ENCODE measurements around the gene ACLY. TPM values are rescaled to one million over a fixed set of nuclear protein-coding genes. Genes with fewer than 3 reads are reported as not detected.

The ACLY gene
- total RNA-seq, result 107 and 165 TPM in 2 replicates
- polyA plus RNA-seq (2012), result 124 TPM

DNA sequence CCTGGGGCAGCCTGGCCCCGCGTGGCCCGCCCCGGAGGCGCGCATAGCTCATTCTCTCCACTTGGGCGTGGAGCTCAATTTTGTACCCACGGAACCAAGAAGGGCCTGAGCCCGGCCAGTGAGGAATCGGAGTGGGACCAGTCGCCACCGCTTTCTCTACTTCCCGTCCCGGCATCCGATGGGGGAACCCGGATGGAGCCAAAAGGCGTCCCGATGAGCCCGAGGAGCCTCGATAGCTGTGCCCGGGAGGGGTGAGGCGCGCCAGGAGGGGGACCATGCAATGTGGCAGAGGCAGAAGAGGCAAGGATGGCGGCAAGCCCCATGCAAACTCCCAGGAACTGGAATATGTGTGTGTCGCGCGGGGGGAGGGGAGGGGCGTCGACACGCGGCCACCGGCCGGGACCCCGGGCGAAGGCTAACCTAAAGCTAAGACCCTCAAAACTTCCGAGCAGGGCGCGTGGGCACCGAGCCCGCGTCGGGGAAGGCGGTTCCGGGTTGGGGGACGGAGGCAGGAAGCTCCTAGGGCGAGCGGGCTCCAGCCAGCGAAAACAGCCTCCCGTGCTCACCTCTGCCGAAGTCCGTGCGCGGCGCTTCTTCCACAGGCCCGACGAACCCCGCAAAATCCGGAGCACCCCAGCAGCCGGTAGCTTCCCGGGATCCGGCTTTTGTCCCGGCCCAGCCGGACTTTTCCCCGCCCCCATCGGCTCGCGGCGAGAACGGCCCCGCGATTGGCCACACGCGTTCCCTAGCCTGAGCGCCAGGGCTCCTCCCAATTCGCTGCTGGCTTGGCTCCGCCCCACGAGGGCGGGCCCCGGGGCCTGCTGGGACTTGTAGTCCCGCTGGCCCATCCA lies at the start of gene ACLY:
TSS of gene ACLY (minus strand) at position 638 of the 851 bp plus-strand sequence. CDS start 5,078 bp downstream, outside the sequence.
- peak; percentile 98 for DNase-seq (ENCODE audit: low read depth)

DNA sequence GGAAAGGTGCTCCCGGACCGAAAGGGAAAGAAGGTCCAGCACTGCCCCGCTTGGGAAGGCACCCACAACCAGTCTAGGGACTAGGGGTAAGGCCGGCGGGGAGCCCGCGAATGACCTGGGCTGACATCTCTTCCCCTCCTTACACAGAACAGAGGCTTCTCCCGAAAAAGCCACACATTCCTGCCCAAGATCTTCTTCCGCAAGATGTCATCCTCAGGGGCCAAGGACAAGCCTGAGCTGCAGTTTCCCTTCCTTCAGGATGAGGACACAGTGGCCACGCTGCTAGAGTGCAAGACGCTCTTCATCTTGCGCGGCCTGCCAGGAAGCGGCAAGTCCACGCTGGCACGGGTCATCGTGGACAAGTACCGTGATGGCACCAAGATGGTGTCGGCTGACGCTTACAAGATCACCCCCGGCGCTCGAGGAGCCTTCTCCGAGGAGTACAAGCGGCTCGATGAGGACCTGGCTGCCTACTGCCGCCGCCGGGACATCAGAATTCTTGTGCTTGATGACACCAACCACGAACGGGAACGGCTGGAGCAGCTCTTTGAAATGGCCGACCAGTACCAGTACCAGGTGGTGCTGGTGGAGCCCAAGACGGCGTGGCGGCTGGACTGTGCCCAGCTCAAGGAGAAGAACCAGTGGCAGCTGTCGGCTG lies 49.3 kb upstream of the ACLY start:
- DNase-seq (ENCODE audit: low read depth), result no peak

DNA sequence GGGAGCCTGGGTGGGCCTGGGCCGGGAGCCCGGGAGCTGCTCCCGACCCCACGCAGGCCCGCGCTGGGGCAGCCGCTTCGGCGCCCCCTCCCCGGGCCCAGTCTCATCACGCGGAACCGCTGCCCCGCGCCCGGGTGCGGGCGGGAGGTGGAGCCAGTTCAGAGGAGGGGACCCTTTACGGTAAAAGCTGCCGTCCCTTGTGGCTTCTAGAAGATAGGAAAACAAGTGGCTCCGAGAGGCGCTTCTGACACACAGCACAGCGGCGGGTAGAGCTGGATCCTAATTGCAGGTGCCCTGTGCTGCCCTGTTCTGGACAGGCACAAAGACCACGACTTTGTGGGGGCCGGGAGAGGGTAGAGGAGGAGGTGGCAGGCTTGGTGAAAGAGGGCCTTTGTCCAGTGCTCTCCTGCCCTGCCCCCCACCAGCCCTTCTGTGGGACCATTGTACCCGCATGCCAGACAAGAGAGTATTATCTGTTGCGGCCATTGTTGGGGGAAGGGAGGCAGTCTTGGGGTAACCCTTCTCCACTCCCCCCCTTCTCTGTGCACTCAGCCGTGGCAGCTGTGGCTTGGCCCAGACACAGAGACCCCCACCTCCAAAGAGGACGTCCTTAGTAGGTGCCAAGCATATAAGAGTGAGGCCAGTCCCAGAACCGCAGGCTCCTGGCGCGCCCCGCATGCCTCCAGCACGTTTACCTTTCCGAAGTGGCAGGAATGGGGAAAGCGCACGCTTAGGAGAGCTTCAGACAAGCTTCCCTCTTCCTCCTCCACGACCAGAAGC lies 48.6 kb upstream of the ACLY start:
- DNase-seq (ENCODE audit: low read depth), result peak; percentile 30

DNA sequence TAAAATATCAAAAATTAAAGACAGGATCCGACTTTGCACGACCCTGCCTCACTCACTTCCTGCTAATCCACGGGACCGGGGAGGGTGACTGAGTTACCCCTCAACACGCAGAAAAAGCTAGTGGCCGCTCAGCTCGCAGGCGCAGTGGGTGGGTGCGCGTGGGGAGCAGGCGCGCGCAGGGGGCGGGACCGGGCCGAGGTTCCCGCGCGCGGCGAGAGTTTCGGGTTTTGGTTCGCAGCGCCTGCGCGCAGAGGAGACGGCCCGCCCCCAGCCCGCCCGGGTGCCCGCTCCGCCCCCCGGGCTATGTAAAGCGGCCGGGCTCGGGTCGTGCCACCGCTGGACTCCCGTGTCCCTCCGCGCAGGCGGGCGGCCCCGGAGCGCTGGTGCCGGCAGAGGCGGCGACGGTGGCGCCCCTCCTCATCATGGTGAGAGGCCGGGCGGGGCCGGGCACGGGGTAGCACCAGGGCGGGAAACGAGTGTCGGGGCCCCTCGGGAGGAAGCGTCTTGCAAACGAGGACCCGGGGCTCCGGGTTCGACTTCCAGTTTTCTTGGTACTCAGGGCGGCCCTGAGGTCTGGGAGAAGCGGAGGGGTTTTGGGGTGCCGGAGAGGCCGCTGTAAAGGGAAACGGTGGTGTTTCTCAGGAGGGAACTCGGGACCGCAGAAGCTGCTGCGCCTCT lies 47.9 kb upstream of the ACLY start, which contains the start of gene CNP:
TSS of gene CNP (plus strand) at position 333 of the 678 bp plus-strand sequence. CDS start at position 423, 90 bp downstream.
- peak; percentile 92 for DNase-seq (ENCODE audit: low read depth)

DNA sequence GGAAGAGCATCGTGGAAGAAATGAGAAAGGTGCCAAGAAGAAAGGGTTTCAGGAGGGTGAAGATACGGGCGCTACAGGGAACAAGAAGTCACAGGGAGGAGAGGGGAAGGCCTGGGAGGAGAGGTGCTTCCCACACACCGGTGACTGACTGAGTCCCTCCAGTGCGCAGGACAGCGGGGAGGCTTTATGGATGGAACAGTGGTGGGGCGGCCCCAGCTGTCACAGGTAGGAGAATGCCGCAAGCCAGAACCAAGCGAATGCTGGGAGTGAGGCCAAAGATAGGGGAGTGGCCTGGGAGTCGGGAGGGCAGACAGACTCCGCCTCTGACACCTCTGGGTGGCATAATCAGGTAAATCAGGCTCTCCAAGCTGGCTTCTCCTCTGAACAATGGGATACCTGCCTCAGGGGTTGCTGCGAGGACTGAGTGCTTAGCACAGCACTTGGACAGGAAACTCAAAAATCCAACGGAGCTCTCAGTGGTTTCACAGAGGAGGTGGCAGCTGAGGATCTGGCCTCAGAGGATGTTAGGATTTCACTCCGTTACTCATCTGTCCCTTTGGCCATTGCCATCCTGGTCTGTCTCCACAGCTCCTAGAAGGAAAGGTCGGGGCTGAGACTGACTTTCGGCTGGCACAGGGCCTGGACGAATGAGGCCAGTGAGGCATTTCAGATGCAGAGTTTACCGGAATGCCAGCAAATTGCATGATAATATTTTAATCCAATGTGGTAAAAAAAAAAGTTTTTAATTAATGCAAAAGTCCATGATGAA lies 47.1 kb upstream of the ACLY start:
- peak; percentile 63 for DNase-seq (ENCODE audit: low read depth)

DNA sequence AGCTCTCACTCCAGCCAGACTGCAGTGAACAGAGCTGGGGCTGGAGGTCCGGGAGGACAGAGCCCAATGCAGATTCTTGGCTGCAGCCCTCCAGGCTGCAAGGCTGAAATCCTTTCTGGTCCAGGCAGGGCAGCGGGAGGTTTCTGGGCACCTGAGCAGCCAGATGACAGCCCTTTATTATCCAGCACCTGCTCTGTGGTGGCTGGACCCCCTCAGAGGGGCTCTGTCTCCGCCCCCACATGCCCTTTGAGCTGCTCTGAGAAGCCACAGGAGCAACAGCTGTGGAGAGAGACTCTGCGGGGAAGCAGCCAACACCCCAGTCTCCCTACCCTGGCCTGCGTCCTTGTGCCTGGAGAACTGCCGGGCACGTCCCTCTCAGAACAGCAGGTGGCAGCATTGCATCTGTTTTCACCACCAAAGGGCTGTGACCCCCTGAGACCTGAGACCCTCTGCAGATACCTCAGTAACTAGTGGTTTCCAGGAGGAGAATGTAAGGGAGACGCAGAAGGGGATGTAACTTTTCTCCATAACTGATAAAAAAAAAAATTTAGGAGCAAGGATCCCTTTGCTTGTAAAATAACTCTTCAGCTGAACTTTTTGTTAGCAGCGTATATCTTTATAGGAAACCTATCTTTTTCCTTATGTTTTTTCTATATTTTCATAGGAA lies 44.1 kb upstream of the ACLY start:
- peak; percentile 97 for DNase-seq (ENCODE audit: low read depth)

DNA sequence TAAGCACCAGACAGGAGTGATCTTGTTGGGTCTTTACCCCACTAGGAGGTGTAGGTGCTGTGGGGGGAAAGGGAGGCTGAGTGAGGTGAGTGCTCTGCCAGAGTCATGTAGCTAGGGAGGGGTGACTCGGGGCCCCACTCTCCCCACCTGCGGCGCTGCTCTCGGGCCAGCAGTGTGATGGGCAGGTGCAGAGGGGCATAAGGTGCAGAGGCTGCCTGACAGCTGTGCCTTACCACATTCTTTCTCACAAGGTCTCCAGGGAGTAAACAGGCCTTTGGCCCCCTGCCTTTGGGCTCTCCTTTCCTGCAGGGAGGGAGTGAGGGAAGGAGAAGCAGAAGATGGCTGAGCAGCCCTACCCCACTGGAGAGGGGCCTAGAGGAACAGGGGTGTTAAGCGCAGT lies 43.4 kb upstream of the ACLY start:
- DNase-seq (ENCODE audit: low read depth), result peak; percentile 49

DNA sequence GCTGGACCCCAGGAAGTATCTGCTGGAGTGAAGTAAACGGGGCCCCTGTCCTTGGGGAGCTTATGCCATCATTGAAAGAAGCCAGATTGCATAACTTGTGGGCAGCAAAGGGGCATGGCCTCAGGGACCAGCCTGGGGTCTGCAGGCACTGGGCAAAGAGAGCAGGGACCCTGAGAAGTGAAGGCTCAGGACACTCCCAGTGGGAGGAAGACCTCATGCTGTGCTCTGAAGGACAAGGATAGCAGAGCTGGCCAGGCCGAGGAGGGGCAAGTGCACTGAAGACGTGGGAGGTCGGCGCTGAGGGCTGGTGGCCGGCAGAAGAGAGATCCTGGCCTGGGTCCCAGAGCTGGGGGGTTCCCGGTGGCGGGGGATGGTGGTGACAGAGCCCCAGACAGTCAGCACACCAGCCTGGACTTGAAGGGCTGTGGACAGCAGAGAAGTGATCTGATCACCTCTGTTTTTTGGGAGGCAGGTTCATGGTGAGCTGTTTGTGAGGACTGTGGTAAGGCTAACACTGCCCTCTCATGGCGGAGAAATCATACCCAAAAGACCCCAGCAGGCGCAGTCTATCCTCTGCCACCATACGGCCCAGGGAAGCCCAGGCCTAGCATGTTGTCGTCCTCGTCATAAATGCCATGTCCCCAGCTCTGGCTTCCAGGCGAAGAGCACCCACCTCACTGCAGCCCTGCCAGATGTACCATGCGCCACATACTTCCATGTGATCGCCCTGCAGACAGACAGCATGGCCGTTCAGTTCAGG lies 40.8 kb upstream of the ACLY start:
- peak; percentile 40 for DNase-seq (ENCODE audit: low read depth)

DNA sequence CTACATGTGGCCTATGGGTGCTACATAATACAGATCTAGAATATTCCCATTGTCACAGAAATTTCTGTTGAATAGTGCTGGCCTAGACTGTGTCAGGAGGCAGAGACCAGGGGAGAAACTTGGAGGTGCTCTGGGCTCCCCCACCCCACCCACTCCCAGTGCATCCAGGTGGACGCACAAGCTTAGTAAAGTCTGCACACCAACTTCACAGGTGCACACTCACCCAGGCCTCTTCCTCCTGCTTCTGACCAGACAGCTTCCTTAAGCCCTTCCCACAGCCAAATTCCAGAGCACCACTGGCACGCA lies 40.2 kb upstream of the ACLY start:
- DNase-seq (ENCODE audit: low read depth), result no peak

DNA sequence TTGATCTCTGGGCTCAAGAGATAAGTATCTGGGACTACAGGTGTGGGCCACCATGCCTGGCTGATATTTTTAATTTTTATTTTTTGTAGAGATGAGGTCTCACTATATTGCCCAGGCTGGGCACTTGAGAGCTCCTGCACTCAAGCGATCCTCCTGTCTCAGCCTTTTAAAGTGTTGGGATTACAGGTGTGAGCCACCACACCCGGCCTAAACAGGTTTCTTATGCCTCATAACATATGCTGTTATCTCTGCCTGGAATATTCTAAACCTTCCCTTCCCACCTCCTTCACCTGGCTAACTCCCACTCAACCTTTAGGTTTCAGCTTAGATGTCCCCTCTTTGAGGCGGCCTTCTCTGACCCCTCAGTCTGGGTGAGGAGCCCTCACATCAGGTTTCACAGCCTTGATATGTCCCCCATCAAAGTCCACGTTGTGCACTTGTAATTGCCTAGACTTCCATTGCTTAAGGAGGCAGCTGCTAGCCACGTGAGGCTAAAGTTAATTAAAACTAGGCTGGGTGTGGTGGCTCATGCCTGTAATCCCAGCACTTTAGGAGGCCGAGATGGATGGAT lies 39.2 kb upstream of the ACLY start:
- DNase-seq (ENCODE audit: low read depth), result no peak

DNA sequence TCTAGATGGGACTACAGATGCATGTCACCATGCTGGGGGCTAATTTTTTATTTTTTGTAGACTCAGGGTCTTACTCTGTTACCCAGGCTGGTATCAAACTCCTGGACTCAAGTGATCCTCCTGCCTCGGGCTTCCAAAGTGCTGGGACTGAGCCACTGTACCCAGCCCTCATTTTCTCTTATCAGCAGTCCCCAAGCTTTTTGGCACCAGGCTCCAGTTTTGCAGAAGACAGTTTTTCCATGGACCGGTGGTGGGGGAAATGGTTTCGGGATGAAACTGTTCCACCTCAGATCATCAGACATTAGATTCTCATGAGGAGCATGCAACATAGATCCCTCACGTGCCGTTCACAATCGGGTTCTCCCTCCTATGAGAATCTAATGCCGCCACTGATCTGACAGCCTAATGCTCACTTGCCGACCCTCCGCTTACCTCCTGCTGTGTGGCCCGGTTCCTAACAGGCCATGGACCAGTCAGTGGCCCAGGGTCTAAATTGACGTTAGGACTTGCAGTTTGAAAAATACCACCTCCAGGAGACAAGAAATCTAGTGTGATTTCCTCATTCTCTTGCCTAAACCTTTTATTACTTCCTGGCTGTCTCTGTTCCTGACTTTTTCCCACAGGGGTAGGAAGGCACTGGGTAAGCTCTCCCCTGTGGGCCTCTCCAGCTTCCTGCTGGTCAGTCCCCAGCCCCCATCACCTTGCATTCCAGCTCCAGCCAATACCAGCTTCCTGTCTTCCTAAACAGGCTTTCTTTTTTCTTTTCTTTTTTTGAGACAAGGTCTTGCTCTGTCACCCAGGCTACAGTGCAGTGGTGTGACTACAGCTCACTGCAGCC lies 38.5 kb upstream of the ACLY start:
- no peak for DNase-seq (ENCODE audit: low read depth)

DNA sequence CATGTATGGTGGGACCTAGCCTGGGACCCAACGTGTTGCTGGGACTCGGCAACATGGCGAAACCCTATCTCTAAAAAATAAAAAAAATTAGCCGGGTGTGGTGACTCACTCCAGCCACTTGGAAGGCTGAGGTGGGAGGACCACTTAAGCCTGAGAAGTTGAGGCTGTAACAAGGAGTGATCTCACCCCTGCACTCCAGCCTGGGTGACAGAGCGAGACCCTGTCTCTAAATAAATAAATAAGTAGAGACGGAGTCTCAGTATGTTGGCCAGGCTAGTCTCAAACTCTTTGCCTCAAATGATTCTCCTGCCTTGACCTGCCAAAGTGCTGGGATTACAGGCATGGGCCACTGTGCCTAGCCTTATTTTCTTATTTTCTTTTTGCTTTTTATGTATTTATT lies 37.8 kb upstream of the ACLY start:
- DNase-seq (ENCODE audit: low read depth), result no peak

DNA sequence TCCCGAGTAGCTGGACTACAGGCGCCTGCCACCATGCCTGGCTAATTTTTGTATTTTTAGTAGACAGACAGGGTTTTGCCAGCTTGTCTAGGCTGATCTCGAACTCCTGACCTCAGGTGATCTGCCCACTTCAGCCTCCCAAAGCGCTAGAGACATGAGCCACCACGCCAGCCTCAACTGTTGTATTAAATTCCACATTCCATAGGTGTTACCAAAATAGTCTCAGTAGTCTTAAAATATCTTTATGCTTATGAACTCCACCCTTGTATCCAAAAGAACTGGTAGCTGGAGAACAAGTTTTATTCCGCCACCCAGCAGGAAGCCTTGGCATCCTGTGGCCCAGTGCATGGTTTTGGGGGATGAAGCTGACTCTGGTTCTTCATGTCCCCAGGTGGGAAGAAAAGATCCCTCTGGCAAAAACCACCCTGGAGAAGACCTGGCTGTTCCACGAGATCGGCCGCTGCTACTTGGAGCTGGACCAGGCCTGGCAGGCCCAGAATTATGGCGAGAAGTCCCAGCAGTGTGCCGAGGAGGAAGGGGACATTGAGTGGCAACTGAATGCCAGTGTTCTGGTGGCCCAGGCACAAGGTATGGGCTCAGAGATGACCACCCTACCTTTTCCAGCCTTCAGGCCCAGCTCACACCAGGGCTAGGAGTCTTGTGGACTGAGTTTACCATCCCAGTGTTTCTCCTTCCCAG lies 30.2 kb upstream of the ACLY start:
- no peak for DNase-seq (ENCODE audit: low read depth)

DNA sequence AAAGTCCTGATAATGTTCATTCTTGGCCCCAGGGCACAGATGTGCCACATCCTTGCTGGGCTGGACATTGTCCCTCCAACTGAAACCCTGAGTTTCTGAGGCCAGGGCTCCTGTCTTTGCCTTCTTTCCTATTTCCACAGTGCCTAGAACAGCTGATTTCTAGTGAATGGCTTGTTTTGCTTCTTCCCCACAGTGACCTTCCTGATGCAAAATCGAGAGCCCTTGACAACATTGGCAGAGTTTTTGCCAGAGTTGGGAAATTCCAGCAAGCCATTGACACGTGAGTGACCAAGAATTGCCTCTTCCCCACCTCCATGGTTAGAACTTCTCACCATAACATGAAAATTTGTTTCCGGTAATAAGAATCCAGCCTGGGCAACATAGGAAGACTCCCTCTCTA lies 26.2 kb upstream of the ACLY start:
- no peak for DNase-seq (ENCODE audit: low read depth)

DNA sequence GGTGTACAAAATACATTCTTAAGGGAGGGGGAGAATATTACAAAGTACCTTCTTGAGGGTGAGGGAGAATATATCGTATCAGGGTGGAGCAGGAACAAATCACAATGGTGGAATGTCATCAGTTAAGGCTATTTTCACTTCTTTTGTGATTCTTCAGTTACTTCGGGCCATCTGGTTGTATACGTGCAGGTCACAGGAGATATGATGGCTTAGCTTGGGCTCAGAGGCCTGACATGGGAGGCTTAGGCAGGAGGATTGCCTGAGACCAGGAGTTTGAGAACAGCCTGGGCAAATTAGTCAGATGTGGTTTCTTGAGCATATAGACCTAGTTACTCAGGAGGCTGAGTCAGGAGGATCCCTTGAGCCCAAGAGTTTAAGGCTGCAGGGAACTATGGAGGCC lies 24.7 kb upstream of the ACLY start:
- DNase-seq (ENCODE audit: low read depth), result no peak

DNA sequence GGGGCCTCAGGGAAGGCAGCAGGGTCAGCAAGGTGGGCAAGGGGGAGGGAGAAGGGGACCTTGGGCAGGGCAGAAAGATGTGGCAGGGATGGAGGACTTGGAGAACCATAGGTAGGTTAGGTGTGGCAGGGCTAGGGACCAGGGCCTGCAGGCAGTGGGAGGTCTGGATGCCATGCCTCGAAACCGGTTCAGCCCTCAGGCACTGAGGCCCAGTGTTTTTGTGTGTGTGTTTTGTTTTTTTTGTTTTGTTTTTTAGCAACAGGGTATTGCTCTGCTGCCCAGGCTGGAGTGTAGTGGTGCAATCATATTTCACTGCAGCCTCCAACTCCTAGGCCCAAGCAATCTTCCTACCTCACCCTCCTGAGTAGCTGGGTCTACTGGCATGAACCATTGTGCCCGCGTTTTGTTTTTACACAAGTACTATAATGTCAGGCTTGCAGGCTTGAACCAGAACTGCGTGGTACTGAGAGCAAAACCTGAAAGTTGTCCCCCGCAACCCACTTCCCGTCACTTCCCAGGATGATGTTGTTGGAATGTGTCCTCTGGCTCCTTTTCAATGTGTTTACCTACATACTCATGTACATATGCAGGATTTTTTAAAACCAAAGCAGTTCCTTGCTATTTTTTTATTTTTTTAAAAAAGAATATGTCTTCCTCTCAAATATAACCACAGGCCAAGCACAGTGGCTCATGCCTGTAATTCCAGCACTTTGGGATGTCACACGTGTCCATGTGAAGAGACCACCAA lies 24.0 kb upstream of the ACLY start:
- no peak for DNase-seq (ENCODE audit: low read depth)

DNA sequence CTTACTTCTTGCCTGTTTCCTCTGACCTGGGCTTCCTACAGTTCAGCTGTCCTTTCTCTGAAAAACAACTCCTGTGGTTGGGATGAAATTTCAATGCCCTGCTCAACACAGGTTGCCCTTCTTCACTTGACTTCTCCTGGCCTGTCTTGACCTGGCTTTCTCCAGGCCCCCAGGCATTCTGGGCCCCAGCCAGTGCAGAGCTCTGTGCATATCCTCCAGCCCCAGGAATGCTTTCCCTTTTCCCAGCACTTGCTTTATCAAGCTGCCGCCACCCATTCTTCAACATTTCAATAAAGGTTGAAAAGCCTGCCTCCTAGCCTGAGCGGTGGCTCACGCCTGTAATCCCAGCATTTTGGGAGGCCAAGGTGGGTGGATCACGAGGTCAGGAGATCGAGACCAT lies 22.4 kb upstream of the ACLY start:
- no peak for DNase-seq (ENCODE audit: low read depth)
